ENCODE measurements around the gene PET117.

Gene PET117

DNA sequence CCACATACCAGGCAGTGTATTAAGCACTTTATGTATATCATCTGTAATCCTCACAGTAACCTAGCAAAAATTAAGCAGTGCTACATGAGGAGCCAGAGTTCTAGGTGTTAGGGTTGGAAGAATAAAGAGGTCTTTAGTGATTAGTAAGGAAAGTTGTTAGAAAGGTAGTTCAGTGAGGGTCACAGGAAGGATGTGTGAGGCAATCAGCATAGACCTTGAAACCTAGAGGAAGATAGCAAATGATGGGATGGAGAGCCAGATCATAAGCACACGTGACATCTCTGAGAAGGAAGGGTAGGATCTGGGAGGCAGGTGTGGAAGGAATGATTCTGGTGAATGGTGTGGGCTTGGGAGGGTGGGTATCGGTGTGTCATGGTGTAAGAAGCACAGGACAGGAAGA is 2.2 kb downstream of the PET117 start:
- Histone ChIP-seq H3K36me3 (ENCODE audit: control insufficient read depth, insufficient read depth, low read length) (peaks cover 8% of the 10 kb centered on the region), H3K4me3 (replicated peaks; ENCODE audit: low read depth, low read length) (no peak overlapping the region), H3K27me3 (replicated peaks; ENCODE audit: control insufficient read depth, insufficient read depth, low read length) (no peaks in the 10 kb centered on the region)
- DNase-seq (ENCODE audit: extremely low read depth, insufficient read length), result no peak
- TF ChIP-seq, protein P1, sequence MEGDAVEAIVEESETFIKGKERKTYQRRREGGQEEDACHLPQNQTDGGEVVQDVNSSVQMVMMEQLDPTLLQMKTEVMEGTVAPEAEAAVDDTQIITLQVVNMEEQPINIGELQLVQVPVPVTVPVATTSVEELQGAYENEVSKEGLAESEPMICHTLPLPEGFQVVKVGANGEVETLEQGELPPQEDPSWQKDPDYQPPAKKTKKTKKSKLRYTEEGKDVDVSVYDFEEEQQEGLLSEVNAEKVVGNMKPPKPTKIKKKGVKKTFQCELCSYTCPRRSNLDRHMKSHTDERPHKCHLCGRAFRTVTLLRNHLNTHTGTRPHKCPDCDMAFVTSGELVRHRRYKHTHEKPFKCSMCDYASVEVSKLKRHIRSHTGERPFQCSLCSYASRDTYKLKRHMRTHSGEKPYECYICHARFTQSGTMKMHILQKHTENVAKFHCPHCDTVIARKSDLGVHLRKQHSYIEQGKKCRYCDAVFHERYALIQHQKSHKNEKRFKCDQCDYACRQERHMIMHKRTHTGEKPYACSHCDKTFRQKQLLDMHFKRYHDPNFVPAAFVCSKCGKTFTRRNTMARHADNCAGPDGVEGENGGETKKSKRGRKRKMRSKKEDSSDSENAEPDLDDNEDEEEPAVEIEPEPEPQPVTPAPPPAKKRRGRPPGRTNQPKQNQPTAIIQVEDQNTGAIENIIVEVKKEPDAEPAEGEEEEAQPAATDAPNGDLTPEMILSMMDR (IDR thresholded peaks at IDR 0.05; ENCODE audit: insufficient read depth, low read length, poor library complexity, severe bottlenecking), result no peak

DNA sequence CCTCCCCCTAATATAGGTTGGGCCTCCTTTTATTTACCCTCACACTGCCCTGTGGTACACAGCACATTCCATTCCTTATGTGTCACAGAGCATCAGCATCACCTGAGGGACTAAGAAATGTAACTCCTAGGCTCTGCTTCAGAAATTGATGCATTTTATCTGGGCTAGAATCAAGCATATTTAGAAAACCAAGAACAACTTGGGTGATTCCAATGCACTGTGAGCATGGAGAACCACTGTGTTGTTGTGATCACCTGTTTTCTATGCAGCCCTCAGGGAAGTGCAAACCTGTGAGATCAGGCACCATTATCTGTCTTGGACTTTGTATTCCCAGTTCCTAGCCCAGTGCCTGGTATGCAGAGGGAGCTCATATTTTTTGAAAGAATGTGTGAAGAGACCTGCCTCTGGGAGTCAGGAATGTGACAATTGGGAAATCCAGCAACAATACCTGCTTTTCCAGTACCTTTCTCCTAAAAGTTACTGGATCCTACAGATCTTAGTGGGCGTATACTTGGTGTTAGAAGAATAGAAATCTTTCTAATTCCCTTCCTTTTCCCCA is 7.0 kb downstream of the PET117 start:
- DNase-seq (ENCODE audit: extremely low read depth, insufficient read length), result no peak

GRCh38 chr20:18154342-18154741 is 16.7 kb downstream of the PET117 start:
- Histone ChIP-seq H3K4me3 (replicated peaks; ENCODE audit: low read depth, low read length) (no peak overlapping the region), H3K36me3 (ENCODE audit: control insufficient read depth, insufficient read depth, low read length) (no peaks in the 10 kb centered on the region; the same call in none of the 2 replicates), H3K27me3 (replicated peaks; ENCODE audit: control insufficient read depth, insufficient read depth, low read length) (no peaks in the 10 kb centered on the region)
- TF ChIP-seq, protein P1 (IDR thresholded peaks at IDR 0.05; ENCODE audit: insufficient read depth, low read length, poor library complexity, severe bottlenecking), result no peak
- no peak for DNase-seq (ENCODE audit: extremely low read depth, insufficient read length)

More for the DNA sequence above, 7.0 kb downstream of the PET117 start:
- peaks cover 8% of the 10 kb centered on the region for H3K36me3 ChIP-seq (ENCODE audit: control insufficient read depth, insufficient read depth, low read length)
- TF ChIP-seq, protein P1 (IDR thresholded peaks at IDR 0.05; ENCODE audit: insufficient read depth, low read length, poor library complexity, severe bottlenecking), result no peak
- H3K4me3 ChIP-seq (replicated peaks; ENCODE audit: low read depth, low read length), result no peak overlapping the region
- no peaks in the 10 kb centered on the region for H3K27me3 ChIP-seq (replicated peaks; ENCODE audit: control insufficient read depth, insufficient read depth, low read length)

DNA sequence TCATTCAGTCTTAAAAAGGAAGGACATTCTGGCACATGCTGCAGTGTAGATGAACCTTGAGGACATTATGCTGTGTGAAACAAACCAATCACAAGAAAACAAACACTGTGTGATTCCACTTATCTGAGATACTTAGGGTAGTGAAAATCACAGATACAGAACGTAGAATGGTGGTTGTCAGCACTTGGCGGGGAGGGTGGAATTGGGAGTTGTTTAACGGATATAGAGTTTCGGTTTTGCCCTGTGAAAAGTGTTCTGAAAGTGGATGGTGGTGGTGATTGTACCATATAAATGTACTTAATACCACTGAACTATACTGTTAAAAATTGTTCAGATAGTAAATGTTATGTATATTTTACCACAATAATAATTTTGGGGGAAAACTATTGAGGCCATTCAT is 18.4 kb downstream of the PET117 start:
- DNase-seq (ENCODE audit: extremely low read depth, insufficient read length), result no peak
- TF ChIP-seq, protein P1 (IDR thresholded peaks at IDR 0.05; ENCODE audit: insufficient read depth, low read length, poor library complexity, severe bottlenecking), result no peak
- H3K27me3 ChIP-seq (replicated peaks; ENCODE audit: control insufficient read depth, insufficient read depth, low read length), result no peaks in the 10 kb centered on the region
- no peaks in the 10 kb centered on the region; the same call in 1 of the 2 replicates for H3K36me3 ChIP-seq (ENCODE audit: control insufficient read depth, insufficient read depth, low read length)
- no peak overlapping the region for H3K4me3 ChIP-seq (replicated peaks; ENCODE audit: low read depth, low read length)

DNA sequence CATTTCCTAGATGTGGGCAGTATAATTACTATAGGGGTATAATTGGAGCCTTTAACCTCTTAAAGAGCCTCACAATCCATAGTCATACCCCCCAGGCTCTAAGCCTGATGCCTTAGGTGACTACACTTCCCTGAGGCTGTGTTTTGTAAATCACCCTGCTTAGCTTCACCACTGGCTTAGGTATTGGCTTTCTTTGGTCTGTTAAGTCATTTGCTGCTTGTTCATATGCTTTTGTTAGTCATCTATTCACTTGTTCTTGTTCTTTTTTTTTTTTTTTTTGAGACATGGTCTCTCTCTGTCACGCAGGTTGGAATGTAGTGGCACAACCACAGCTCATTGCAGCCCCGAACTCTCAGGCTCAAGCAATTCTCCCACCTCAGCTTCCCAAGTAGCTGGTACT is 26.7 kb downstream of the PET117 start:
- DNase-seq (ENCODE audit: extremely low read depth, insufficient read length), result no peak
- Histone ChIP-seq H3K27me3 (replicated peaks; ENCODE audit: control insufficient read depth, insufficient read depth, low read length) (no peaks in the 10 kb centered on the region), H3K36me3 (ENCODE audit: control insufficient read depth, insufficient read depth, low read length) (peaks cover 7% of the 10 kb centered on the region), H3K4me3 (replicated peaks; ENCODE audit: low read depth, low read length) (no peak overlapping the region)
- TF ChIP-seq, protein P1 (IDR thresholded peaks at IDR 0.05; ENCODE audit: insufficient read depth, low read length, poor library complexity, severe bottlenecking), result no peak

GRCh38 chr20:18165553-18165952 is 27.9 kb downstream of the PET117 start:
- H3K27me3 ChIP-seq (replicated peaks; ENCODE audit: control insufficient read depth, insufficient read depth, low read length), result no peaks in the 10 kb centered on the region
- H3K36me3 ChIP-seq (ENCODE audit: control insufficient read depth, insufficient read depth, low read length), result peaks cover 7% of the 10 kb centered on the region
- TF ChIP-seq, protein P1 (IDR thresholded peaks at IDR 0.05; ENCODE audit: insufficient read depth, low read length, poor library complexity, severe bottlenecking), result no peak
- H3K4me3 ChIP-seq (replicated peaks; ENCODE audit: low read depth, low read length), result no peak overlapping the region
- no peak for DNase-seq (ENCODE audit: extremely low read depth, insufficient read length)

Measured in GM06990 (cell line).